Superior temporal gyrus (tissue), 1 donor: ENCODE measurements around the gene PREX1.

Experiments used
- DNase-seq: peaks from one replicate; pipeline ENCODE4 v3.0.0-alpha.2; 2016; ENCODE audit errors: extremely low spot score

Gene PREX1

GRCh38 chr20:48661575-48662455, 166.0 kb downstream of the PREX1 start:
- no peak for DNase-seq

DNA sequence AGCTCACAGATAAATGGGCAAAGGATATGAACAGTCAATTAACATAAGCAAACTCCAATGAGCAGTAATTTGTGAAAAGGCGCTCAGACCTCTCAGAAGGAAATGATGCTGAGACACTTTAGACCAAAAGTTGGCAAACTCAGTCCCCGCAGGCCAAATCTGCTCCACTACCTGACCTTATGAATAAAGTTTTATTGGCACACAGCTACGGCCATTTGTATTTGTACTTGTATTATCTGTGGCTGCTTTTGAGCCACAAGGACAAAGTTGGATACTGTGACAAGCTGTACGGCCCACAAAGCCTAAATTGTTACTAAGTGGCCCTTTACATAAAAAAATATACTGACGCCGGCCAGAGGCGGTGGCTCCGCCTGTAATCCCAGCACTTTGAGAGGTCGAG, 167.0 kb downstream of the PREX1 start:
- DNase-seq = no peak

- no peak for DNase-seq
Observed at GRCh38 chr20:48659858-48660257, 167.9 kb downstream of the PREX1 start.

GRCh38 chr20:48658505-48658904, 169.3 kb downstream of the PREX1 start:
- DNase-seq = no peak

DNA sequence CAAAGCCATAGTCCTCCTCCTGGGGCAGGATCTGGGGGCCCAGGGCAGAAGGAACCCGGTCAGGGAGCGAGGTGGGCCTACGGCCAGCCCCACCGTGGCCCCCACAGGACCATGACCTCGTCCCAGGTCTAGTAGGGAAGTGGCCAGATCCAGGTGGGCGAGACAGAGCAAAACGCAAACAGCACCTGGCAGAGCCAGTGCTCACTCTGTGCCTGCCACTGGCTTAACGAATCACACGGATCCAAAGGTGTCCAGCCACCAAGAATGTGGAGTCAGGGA, 169.7 kb downstream of the PREX1 start:
- no peak for DNase-seq

- peak; percentile 96 for DNase-seq
Observed at GRCh38 chr20:48657426-48658197, 170.2 kb downstream of the PREX1 start.

GRCh38 chr20:48656661-48657211, 171.1 kb downstream of the PREX1 start:
- peak; percentile 98 for DNase-seq

- no peak for DNase-seq
Observed at GRCh38 chr20:48656137-48656536, 171.7 kb downstream of the PREX1 start.

- DNase-seq = peak; percentile 69
Observed at GRCh38 chr20:48653706-48654051, 174.1 kb downstream of the PREX1 start.

- no peak for DNase-seq
Observed at GRCh38 chr20:48652961-48653705, 174.7 kb downstream of the PREX1 start.

DNA sequence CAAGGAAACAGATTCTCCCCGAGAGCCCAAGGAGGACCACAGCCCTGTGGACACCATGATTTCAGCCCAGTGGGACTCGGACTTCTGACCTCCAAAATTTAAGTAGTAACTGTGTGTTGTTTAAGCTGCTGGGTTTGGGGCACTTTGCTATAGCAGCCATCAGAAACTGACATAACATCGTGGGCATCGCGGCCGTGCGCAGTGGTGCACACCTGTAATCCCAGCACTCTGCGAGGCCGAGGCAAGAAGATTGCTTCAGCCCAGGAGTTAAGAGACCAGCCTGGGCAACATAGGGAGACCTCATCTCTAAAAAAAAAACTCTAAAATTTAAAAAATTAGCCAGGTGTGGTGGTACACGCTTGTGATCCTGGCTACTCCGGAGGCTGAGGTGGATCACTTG, 175.8 kb downstream of the PREX1 start:
- no peak for DNase-seq

DNA sequence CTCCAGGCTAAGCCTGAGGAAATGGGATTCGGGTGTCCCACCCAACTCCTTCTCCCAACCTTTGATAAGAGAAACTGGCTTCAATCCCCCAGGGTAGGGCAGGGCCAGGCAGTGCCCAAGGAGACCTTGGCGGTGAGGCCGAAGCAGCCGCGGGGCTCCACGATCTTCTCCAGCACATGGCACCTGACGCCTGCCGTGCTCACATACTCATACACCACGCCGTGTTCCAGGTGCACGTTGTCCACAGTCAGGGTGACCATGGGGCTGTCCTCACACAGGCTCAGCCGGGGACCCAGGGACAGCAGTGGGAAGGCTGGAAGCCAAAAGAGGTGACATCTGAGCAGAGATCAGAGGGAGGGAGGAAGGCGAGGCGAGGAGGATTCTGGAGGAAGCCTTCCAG, 176.5 kb downstream of the PREX1 start:
- DNase-seq = no peak

DNA sequence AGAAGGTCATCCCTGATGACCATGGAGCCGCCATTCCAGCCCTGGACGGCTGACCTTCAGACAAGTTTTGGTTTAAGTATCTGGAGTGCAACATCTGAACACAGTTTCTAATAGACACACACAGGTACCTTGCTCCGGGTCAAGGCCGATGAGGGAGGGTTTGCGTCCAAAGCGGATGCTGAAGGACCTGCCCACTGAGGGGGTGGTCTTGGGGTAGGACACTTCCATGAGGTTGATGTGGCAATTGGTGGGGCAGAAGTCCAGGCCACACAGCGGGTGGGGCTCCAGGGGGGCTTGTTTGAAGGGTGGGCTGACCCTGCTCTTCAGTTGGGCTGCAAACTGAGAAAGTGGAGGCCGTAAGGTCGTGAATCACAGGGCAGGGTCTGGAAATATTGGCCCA, 177.9 kb downstream of the PREX1 start:
- no peak for DNase-seq

GRCh38 chr20:48649104-48649626, 178.6 kb downstream of the PREX1 start:
- no peak for DNase-seq

- DNase-seq = no peak
Observed at GRCh38 chr20:48648482-48649051, 179.2 kb downstream of the PREX1 start.

GRCh38 chr20:48647858-48648257, 179.9 kb downstream of the PREX1 start:
- no peak for DNase-seq

DNA sequence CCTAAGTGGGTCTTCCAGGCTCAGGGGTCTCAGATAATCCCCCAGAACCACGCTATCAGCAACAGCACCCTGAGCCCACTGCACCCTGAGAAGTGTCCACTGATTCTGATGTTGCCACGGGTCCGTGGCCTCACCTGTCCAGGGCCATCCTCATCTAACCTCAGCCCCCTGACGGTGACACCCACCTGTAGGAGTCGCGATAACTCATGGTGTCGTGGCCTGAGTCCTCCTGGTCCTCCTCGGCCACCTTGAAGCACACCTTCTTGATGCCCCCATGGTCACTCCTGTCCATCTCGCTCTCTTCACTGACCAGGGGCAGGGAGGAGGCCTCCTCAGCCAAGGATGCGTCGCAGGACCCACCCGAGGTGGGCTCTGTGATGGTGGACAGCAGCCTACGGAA, 182.1 kb downstream of the PREX1 start:
- no peak for DNase-seq

GRCh38 chr20:48644286-48644828, 183.4 kb downstream of the PREX1 start:
- DNase-seq = no peak

DNA sequence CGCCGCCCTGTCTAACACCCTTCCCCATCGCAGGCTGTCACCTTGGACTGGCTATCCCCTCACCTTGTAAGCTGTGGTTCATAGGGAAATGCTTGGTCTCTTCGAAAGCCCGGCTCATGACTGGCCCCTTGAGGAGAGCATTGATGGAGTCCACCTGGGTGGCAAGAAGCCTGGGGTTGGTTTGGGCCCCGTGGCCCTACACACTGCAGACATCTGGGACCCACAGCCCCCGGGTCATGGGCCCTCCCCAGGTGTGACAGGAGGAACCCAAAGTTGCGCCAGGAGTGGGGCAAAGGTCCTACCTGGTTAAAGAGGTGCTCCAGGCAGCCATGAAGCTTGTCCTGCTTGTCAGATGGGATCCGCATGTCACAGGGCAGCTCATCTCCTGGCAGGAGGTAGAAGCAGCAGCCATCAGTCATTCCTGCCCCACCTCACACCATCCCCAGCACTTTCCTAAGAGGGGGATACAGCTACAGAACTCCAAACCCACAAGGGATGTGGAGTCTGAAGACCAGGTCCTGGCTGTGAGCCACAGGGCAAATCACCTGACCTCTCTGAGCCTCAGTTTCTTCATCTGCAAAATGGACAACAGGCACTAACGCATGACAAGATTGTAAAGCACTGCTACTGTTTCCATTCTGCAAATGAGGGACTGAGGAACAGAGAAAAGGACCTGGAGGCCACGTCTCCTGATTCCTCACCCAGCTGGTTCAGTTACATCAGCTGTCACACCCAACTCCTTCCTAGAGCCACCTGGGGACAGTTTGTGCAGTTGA, 185.5 kb downstream of the PREX1 start:
- DNase-seq = no peak

DNA sequence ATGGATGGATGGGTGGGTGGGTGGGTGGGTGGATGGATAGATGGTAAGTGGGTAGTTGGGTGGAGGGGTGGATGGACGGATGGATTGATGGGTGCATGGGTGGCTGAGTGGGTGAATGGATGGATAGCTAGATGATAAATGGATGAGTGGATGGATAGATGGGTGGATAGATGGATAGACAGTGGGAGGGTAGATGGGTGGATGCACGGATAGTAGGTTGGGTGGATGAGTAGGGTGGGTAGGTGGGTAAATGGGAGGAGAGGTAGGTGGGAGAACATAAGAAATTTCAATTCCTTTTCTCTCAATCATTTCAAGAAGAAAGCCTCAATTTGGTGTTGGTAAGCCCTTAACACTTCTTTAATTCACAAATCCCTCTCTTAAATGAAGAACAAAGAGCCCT, 186.9 kb downstream of the PREX1 start:
- no peak for DNase-seq

DNA sequence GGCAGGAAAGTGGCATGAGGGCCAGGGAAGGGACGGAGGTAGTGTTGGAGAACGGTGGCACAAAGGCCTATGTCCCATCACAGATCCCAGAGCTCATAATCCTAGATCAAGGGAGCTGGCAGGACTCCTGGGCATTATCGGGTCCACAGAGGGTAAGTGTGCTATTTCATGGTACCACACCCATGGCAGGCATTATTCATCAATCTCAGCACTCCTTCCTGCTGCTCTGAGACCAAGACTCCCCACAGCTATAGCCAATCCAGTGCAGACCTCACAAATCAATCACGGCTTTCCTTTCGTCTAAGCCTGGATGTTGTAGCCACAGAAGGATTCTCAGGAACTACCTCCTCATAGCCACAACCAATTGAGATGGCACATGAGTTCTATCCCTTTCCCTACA, 187.9 kb downstream of the PREX1 start:
- no peak for DNase-seq
